ENCODE results near the gene SAMD4B.

Gene SAMD4B

GRCh38 chr19:39385629-39386411 is 43.6 kb downstream of the SAMD4B start:
- DNase-seq = no peak
- in situ Hi-C loops (cut with HindIII; ENCODE audit: low pct_ligation_motif_present, low sequenced_read_pairs) = no loop called here
- peaks cover 66% of the 10 kb centered on the region for H3K36me3 ChIP-seq (replicated peaks)
- no peak overlapping the region for H3K27ac ChIP-seq
- no peak for TF ChIP-seq CTCF (IDR thresholded peaks at IDR 0.05; ENCODE audit: low read depth, low read length, missing control alignments)
- no peaks in the 10 kb centered on the region for H3K27me3 ChIP-seq (replicated peaks)
- no peak overlapping the region for H3K4me3 ChIP-seq (ENCODE audit: low read depth, low read length)

GRCh38 chr19:39386557-39386956 is 44.3 kb downstream of the SAMD4B start:
- Histone ChIP-seq H3K36me3 (replicated peaks) (peaks cover 58% of the 10 kb centered on the region), H3K27me3 (replicated peaks) (no peaks in the 10 kb centered on the region), H3K4me3 (ENCODE audit: low read depth, low read length) (no peak overlapping the region), H3K27ac (no peak overlapping the region)
- TF ChIP-seq CTCF (IDR thresholded peaks at IDR 0.05; ENCODE audit: low read depth, low read length, missing control alignments) = no peak
- in situ Hi-C loops (cut with HindIII; ENCODE audit: low pct_ligation_motif_present, low sequenced_read_pairs) = no loop called here
- DNase-seq = no peak

- Histone ChIP-seq H3K36me3 (replicated peaks) (peaks cover 56% of the 10 kb centered on the region), H3K27ac (no peak overlapping the region), H3K4me3 (ENCODE audit: low read depth, low read length) (no peak overlapping the region), H3K27me3 (replicated peaks) (no peaks in the 10 kb centered on the region)
- no peak for DNase-seq
- in situ Hi-C loops (cut with HindIII; ENCODE audit: low pct_ligation_motif_present, low sequenced_read_pairs) = no loop called here
- no peak for TF ChIP-seq CTCF (IDR thresholded peaks at IDR 0.05; ENCODE audit: low read depth, low read length, missing control alignments)
Observed at GRCh38 chr19:39388657-39389056, 46.4 kb downstream of the SAMD4B start.

GRCh38 chr19:39389631-39390414 is 47.6 kb downstream of the SAMD4B start:
- in situ Hi-C loops (cut with HindIII; ENCODE audit: low pct_ligation_motif_present, low sequenced_read_pairs) = no loop called here
- DNase-seq = no peak
- no peak overlapping the region for H3K27ac ChIP-seq
- H3K4me3 ChIP-seq (ENCODE audit: low read depth, low read length) = peak overlapping the region; percentile 99
- H3K27me3 ChIP-seq (replicated peaks) = no peaks in the 10 kb centered on the region
- no peak for TF ChIP-seq CTCF (IDR thresholded peaks at IDR 0.05; ENCODE audit: low read depth, low read length, missing control alignments)
- peaks cover 53% of the 10 kb centered on the region for H3K36me3 ChIP-seq (replicated peaks)

- DNase-seq = no peak
- Histone ChIP-seq H3K27ac (peak overlapping the region; percentile 96), H3K27me3 (replicated peaks) (no peaks in the 10 kb centered on the region), H3K4me3 (ENCODE audit: low read depth, low read length) (peak overlapping the region; percentile 99), H3K36me3 (replicated peaks) (peaks cover 47% of the 10 kb centered on the region)
- no peak for TF ChIP-seq CTCF (IDR thresholded peaks at IDR 0.05; ENCODE audit: low read depth, low read length, missing control alignments)
- in situ Hi-C loops (cut with HindIII; ENCODE audit: low pct_ligation_motif_present, low sequenced_read_pairs) = no loop called here
Observed at GRCh38 chr19:39390451-39390750, 48.2 kb downstream of the SAMD4B start.

Data from brain microvascular endothelial cell (primary cell).